Caco-2 (cell line): ENCODE measurements around the gene GID8. TPM values are rescaled to one million over a fixed set of nuclear protein-coding genes. Genes with fewer than 3 reads are reported as not detected.

ENCODE experiments used
- BruUV-seq: library from RNA; stranded (reverse); fragments of 400-500 nt; replicated peaks from 2 replicates; lab custom pipeline; 2021; lab: Mats Ljungman, UMichigan
- CTCF ChIA-PET: fragments of 300-600 bp; sonication (Branson Sonifier 250); formaldehyde crosslinking; loops from one replicate; lab custom pipeline; 2022; ENCODE audit warnings: antibody characterized with exemption; lab: Charles Lee
- POLR2A ChIA-PET: fragments of 300-600 bp; sonication (Branson Sonifier 250); formaldehyde crosslinking; loops from one replicate; lab custom pipeline; 2022; ENCODE audit warnings: antibody characterized with exemption; lab: Charles Lee
- DNase-seq, 2 experiments: peaks; one replicate each; pipeline versions ENCODE4 v3.0.0 to v3.0.0-alpha.2; 2020 to 2022
- H3K27me3 ChIP-seq: replicated peaks from 2 replicates; pipeline ENCODE4 v1.6.0; 2011; ENCODE audit warnings: low read length; ENCODE audit not compliant: control insufficient read depth, insufficient read depth
- H3K36me3 ChIP-seq: 2 replicates; pipeline ENCODE4 v1.5.1; 2011; ENCODE audit warnings: low read length; ENCODE audit not compliant: control insufficient read depth, insufficient read depth
- H3K4me1 ChIP-seq: fragments of 250-450 bp; sonication (Bioruptor Pico); 2 replicates; pipeline ENCODE4 v1.5.1; 2020; ENCODE audit warnings: mild to moderate bottlenecking
- H3K4me3 ChIP-seq: 2 replicates; pipeline ENCODE4 v1.5.1; 2011; ENCODE audit warnings: low read depth, mild to moderate bottlenecking, control low read depth, low read length
- H3K9me3 ChIP-seq: fragments of 250-450 bp; sonication (Bioruptor Pico); 2 replicates; pipeline ENCODE4 v1.5.1; 2020; ENCODE audit warnings: mild to moderate bottlenecking, moderate library complexity
- H3K27ac Mint-ChIP-seq: one replicate; pipeline ENCODE4 v1.8.0; 2022; ENCODE audit warnings: mixed read lengths; ENCODE audit not compliant: unreplicated experiment
- H3K27me3 Mint-ChIP-seq: one replicate; pipeline ENCODE4 v1.8.0; 2022; ENCODE audit warnings: mixed read lengths; ENCODE audit not compliant: insufficient read depth, unreplicated experiment
- H3K36me3 Mint-ChIP-seq: one replicate; pipeline ENCODE4 v1.8.0; 2022; ENCODE audit warnings: mild to moderate bottlenecking, mixed read lengths; ENCODE audit not compliant: insufficient read depth, unreplicated experiment
- H3K4me1 Mint-ChIP-seq: one replicate; pipeline ENCODE4 v1.8.0; 2022; ENCODE audit warnings: low read depth, mixed read lengths; ENCODE audit not compliant: unreplicated experiment
- H3K4me3 Mint-ChIP-seq: one replicate; pipeline ENCODE4 v1.8.0; 2022; ENCODE audit warnings: mild to moderate bottlenecking, moderate library complexity, mixed read lengths; ENCODE audit not compliant: unreplicated experiment
- H3K9me3 Mint-ChIP-seq: one replicate; pipeline ENCODE4 v1.8.0; 2022; ENCODE audit warnings: mixed read lengths; ENCODE audit not compliant: unreplicated experiment
- CTCF ChIP-seq, 2 experiments: fragments of 200-600 bp in 1 of 2; IDR thresholded peaks; 1 replicate in 1 of 2; 2 replicates in 1 of 2; pipeline versions ENCODE4 v1.5.1 to v1.8.0; 2011 to 2022; ENCODE audit warnings: antibody characterized with exemption in 1 of 2, control low read depth in 1 of 2, inconsistent platforms in 1 of 2, low read depth in 1 of 2, low read length in 1 of 2, mild to moderate bottlenecking in 1 of 2, moderate library complexity in 1 of 2; ENCODE audit not compliant: insufficient read depth in 1 of 2, severe bottlenecking in 1 of 2, unreplicated experiment in 1 of 2
- intact Hi-C: fragments of 100-400 bp; cut with micrococcal nuclease; formaldehyde crosslinking; loops from one replicate; pipeline ENCODE4 v1.10.0; 2022; ENCODE audit not compliant: unreplicated experiment
- total RNA-seq: library from RNA; stranded (reverse); gene quantifications from 2 replicates; pipeline ENCODE4 v1.2.3, GENCODE V29; 2022

GID8 gene
- total RNA-seq, 1 experiment from 2014 or later: 133 TPM

GRCh38 chr20:62962891-62963613 lies 25.1 kb downstream of the GID8 start:
- no peaks in the 10 kb centered on the region for H3K9me3 Mint-ChIP-seq
- H3K27me3 ChIP-seq: no peaks in the 10 kb centered on the region

GRCh38 chr20:62963614-62964397 lies 25.9 kb downstream of the GID8 start:
- CTCF ChIA-PET: interaction anchor here (0.8 to 1.2 kb wide), 2 partner anchors 9 to 45 kb away, joined by 3 to 5 read pairs; no protein-coding TSS in a partner anchor
- H3K36me3 ChIP-seq: peaks cover 19% of the 10 kb centered on the region
- DNase-seq: no peak
- POLR2A ChIA-PET: no interaction called here
- H3K9me3 Mint-ChIP-seq: no peaks in the 10 kb centered on the region
- no TSS peak for BruUV-seq
- H3K4me1 Mint-ChIP-seq: no peaks in the 10 kb centered on the region
- no peak overlapping the region for H3K4me3 Mint-ChIP-seq
- no peak for TF ChIP-seq CTCF (IDR thresholded peaks at IDR 0.05; ENCODE audit: insufficient read depth in 1 of 2, low read depth in 1 of 2, low read length in 1 of 2, severe bottlenecking in 1 of 2, unreplicated experiment in 1 of 2)
- H3K27me3 ChIP-seq: no peaks in the 10 kb centered on the region
- H3K36me3 Mint-ChIP-seq: peaks cover 44% of the 10 kb centered on the region
- intact Hi-C loops: no loop called here
- H3K27ac Mint-ChIP-seq: no peak overlapping the region
- no peaks in the 10 kb centered on the region for H3K4me1 ChIP-seq
- H3K9me3 ChIP-seq: no peaks in the 10 kb centered on the region
- no peaks in the 10 kb centered on the region for H3K27me3 Mint-ChIP-seq
- no peak overlapping the region for H3K4me3 ChIP-seq

More at GRCh38 chr20:62962891-62963613, 25.1 kb downstream of the GID8 start:
- H3K4me1 ChIP-seq: no peaks in the 10 kb centered on the region
- no peak for DNase-seq
- CTCF ChIA-PET: interaction anchor here (0.8 kb wide), 2 partner anchors 9 to 46 kb away, joined by 3 read pairs; no protein-coding TSS in a partner anchor
- Mint-ChIP-seq H3K27me3 (no peaks in the 10 kb centered on the region), H3K4me3 (no peak overlapping the region), H3K36me3 (peaks cover 52% of the 10 kb centered on the region), H3K27ac (no peak overlapping the region), H3K4me1 (no peaks in the 10 kb centered on the region)
- H3K4me3 ChIP-seq: no peak overlapping the region
- peaks cover 23% of the 10 kb centered on the region for H3K36me3 ChIP-seq
- no TSS peak for BruUV-seq
- intact Hi-C loops: no loop called here
- no peak for TF ChIP-seq CTCF (IDR thresholded peaks at IDR 0.05; ENCODE audit: insufficient read depth in 1 of 2, low read depth in 1 of 2, low read length in 1 of 2, severe bottlenecking in 1 of 2, unreplicated experiment in 1 of 2)
- H3K9me3 ChIP-seq: no peaks in the 10 kb centered on the region
- POLR2A ChIA-PET: no interaction called here

GRCh38 chr20:62964700-62965099 lies 26.8 kb downstream of the GID8 start:
- TF ChIP-seq CTCF (IDR thresholded peaks at IDR 0.05; ENCODE audit: insufficient read depth in 1 of 2, low read depth in 1 of 2, low read length in 1 of 2, severe bottlenecking in 1 of 2, unreplicated experiment in 1 of 2): no peak

More at GRCh38 chr20:62964700-62965099, 26.8 kb downstream of the GID8 start:
- Histone ChIP-seq H3K27me3 (no peaks in the 10 kb centered on the region), H3K9me3 (no peaks in the 10 kb centered on the region), H3K4me1 (no peaks in the 10 kb centered on the region), H3K36me3 (peaks cover 18% of the 10 kb centered on the region), H3K4me3 (no peak overlapping the region)
- ChIA-PET CTCF (interaction anchor here (1.2 kb wide), 1 partner anchor 8 kb away, joined by 5 read pairs; no protein-coding TSS in a partner anchor), POLR2A (interaction anchor here (0.6 kb wide), 1 partner anchor 579 kb away, joined by 4 read pairs; no protein-coding TSS in a partner anchor)
- no peaks in the 10 kb centered on the region for H3K27me3 Mint-ChIP-seq
- peaks cover 43% of the 10 kb centered on the region for H3K36me3 Mint-ChIP-seq
- no peak overlapping the region for H3K4me3 Mint-ChIP-seq
- no TSS peak for BruUV-seq
- H3K27ac Mint-ChIP-seq: no peak overlapping the region
- no peaks in the 10 kb centered on the region for H3K9me3 Mint-ChIP-seq
- no peak for DNase-seq
- H3K4me1 Mint-ChIP-seq: no peaks in the 10 kb centered on the region
- intact Hi-C loops: no loop called here
